OCI-LY3 (cell line): Measurements from ENCODE around the gene ERBB4.

ENCODE experiments used
- CTCF ChIP-seq: fragments of 200-600, 300-600 bp; sonication (generic); IDR thresholded peaks from 2 replicates; pipeline ENCODE4 v1.5.1; 2014; ENCODE audit warnings: antibody characterized with exemption, low read length, low read depth
- EZH2phosphoT487 ChIP-seq: fragments of 200-600 bp; shearing (Covaris generic); IDR thresholded peaks from 2 replicates; pipeline ENCODE4 v1.6.1; 2018; ENCODE audit warnings: antibody characterized with exemption, mixed run types, low read depth

GRCh38 chr2:212117926-212118325, 420.7 kb downstream of the ERBB4 start:
- no peak for TF ChIP-seq CTCF
- no peak for TF ChIP-seq EZH2phosphoT487
